ENCODE results near the gene TMEM79.

DNA sequence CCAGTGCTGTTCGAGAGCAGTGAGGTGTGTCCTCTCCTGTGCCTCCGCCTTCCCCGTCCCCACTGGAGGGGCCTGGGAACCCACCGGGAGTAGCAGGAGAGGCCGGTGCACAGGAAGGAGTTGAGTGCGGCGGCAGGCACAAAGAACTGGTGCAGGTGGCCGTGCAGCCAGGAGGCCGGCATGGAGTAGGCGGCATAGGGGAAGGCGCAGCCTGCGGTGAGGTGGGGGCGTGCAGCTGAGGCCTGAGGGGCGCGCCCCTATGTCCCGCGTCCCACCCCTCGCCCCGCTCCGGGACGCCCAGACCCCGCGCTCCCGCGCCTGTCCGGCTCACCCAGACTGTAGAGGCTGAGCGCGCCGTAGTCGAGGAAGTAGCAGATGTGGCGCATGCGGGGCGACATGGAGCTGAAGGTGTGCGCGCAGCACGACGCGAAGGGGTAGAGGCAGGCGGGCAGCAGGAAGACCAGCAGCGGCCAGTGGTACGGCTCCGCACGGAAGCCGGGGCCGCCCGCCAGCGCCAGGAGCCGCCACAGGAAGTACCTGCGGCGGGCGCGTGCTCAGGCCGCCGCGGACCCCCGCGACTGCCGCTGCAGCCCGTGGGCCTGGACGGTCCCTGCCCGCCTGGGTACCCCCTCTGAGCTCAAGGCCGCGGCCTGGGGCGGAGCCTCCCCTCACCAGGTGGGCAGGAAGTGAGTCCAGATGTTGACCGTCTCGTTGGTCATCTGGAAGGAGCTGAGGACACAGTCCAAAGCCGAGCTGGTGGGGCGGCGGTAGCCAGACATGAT, 38.5 kb upstream of the TMEM79 start:
- TF ChIP-seq, protein P1, sequence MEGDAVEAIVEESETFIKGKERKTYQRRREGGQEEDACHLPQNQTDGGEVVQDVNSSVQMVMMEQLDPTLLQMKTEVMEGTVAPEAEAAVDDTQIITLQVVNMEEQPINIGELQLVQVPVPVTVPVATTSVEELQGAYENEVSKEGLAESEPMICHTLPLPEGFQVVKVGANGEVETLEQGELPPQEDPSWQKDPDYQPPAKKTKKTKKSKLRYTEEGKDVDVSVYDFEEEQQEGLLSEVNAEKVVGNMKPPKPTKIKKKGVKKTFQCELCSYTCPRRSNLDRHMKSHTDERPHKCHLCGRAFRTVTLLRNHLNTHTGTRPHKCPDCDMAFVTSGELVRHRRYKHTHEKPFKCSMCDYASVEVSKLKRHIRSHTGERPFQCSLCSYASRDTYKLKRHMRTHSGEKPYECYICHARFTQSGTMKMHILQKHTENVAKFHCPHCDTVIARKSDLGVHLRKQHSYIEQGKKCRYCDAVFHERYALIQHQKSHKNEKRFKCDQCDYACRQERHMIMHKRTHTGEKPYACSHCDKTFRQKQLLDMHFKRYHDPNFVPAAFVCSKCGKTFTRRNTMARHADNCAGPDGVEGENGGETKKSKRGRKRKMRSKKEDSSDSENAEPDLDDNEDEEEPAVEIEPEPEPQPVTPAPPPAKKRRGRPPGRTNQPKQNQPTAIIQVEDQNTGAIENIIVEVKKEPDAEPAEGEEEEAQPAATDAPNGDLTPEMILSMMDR (optimal IDR thresholded peaks at IDR 0.05 in 1 of 3, IDR thresholded peaks at IDR 0.05 in 1 of 3, conservative IDR thresholded peaks at IDR 0.05 in 1 of 3; ENCODE audit: extremely low read depth in 1 of 3, insufficient read depth in 2 of 3, low read length in 3 of 3), result no peak
- no peak for TF ChIP-seq EZH2 (IDR thresholded peaks at IDR 0.05; ENCODE audit: low read length)

All from keratinocyte (primary cell).